Activated CD4-positive, alpha-beta T cell treated with anti-CD3 and anti-CD28 coated beads for 4 hours (primary cell): ENCODE data around the gene ENPP1.
A peak's percentile ranks its signal among the peaks of the same experiment; 100 is the strongest.

Experiments used
- DNase-seq, 2 donors: peaks; one replicate each; pipeline ENCODE4 v3.0.0-alpha.2; 2020

The ENPP1 gene

GRCh38 chr6:131807644-131808459 is at the start of gene ENPP1:
ENPP1 (plus strand) TSS chr6:131808020; CDS start chr6:131808036, 16 bp downstream.
- DNase-seq = peak; percentile 26 to 31

DNA sequence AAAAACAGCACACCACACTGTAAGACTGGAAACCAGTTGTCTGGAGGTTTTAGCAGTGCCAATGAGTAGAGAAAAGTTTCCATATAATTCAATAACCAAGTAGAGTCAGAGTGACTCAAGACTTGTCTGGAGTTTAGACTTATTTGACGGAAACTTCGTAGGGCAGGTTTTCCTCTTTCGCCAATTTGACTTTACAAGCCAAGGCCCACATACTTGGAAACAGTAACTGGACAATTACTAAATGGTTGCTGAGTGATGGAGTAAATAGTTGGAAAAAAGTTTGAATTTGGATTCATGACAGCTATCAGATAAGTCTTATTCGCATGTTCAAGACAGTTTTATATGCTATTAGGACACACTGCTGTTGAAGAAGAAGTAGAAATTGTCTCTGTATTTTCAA is 48.9 kb upstream of the ENPP1 start:
- DNase-seq = no peak

DNA sequence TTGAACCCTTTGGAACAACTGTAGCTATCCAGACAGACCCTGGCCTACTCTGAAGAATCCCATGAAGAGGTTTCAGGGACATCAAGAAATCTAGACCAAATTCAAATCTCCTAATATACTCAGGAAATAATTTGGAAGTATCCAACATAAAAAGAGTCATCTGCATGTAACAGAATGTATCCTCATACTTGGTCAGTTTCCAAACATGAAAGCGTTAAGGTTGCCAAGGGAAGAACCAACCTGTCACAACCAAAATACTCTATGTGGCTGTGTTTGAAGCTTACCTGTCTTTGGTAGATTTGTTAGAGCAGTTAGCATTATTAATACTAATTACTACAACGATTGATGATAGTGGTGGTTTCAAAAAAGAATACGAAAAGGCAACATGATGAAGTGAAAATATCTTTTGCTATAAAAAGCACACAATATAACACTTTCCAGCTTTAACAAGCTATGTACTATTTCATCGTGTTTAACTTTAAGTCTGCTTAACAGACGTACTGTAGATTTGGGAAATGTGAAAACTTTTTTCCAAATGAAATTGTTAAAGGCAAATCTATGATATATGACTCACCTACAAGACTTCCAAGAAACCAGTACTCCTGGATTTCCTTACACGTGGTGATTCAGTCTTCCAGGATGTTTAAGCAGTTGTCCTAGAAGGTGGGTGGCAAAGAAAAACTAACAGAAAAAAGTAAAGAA is 46.6 kb upstream of the ENPP1 start:
- no peak for DNase-seq

- no peak for DNase-seq
Observed at GRCh38 chr6:131761762-131762067, 46.1 kb upstream of the ENPP1 start.

- DNase-seq = no peak
Observed at GRCh38 chr6:131762984-131763383, 44.8 kb upstream of the ENPP1 start.

DNA sequence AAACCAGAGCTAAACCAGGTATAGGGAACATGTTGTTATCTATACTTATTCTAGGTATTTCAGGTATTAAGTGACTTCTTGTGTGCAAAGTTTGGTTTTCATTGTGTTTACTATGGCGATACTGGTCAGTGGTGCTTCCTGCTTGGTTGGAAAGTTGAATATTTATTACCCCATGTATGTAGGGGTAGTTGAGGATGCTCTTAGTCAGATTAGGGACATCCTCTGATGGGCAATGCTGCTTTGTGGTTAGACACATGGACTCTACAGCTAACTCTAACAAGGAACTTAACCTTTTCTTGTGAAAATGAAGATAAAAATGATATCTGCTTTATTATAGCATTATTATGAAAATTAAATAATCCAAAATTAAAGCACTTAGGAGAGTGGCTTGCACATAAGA is 44.1 kb upstream of the ENPP1 start:
- no peak for DNase-seq

GRCh38 chr6:131764350-131764749 is 43.5 kb upstream of the ENPP1 start:
- DNase-seq = no peak

DNA sequence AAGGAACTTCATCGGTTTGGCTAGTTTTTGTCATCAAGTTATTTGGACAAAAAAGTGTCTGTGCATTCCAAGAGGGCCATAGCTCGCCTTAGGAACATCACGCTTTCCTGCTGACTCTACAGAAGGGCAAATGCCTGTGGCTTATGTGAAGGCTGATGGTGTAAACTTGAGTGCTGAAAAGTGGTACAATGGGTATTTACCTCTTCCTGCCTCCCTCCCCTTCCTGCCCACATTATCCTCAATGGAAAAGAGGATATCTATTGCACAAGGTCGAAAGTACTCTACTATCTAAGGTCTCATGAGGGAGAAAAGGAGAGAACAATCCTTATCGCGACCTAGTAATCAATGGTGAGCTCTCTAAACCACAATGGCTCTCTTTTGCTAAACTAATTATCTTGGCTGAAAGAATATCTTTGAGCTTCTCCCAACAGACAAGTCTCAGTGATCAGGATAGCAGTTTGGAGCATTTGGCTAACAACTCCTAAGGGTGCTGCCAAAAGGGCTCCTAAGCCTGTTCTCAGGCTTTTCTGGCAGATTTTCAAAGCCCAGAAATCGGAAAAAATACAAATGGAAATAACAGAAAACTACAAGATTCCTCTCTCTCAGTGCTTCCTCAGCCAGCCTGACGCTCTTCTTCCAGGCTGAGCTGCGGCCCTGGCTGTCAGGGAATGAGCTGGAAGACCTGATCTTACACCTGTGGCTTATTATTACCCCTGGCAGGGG is 42.6 kb upstream of the ENPP1 start:
- DNase-seq = no peak

- no peak for DNase-seq
Observed at GRCh38 chr6:131765804-131766135, 42.0 kb upstream of the ENPP1 start.

DNA sequence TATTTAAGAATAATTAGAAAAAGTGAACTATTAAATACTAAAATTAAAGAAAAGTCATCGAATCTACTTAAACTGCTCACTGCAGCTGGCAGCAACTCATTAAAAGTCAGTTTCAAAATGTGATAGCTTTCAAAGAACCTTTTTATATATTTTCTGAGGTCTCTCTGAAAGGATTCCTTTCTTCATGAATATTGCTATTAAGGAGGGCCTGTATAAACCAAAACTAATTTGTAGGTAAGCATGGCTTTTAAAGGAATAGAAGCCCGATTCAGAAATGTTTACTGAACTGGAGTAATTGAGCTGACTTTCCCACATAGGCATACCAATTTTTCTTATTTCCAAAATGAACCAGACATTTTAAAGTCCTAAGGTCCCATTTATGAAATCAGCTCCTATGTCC is 41.2 kb upstream of the ENPP1 start:
- no peak for DNase-seq

DNA sequence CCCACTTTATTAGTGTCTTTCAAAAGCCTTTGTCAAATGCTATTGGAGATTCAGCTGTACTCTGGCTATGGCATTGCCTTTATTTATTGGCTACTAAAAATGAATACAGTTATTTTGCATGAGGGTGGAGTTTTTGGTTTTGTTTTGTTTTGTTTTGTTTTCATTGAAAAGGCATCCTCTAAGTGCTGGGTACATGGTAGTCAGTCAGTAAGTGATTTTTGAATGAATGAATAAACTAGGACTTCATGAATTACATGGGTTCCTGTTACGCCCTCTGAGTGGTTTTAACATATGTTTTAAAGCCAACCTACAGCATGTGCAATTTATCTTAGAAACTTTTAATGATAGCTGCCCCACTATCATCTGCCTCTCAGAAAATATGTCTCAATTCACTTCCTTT is 38.9 kb upstream of the ENPP1 start:
- DNase-seq = no peak

GRCh38 chr6:131769385-131770141 is 38.3 kb upstream of the ENPP1 start:
- no peak for DNase-seq

DNA sequence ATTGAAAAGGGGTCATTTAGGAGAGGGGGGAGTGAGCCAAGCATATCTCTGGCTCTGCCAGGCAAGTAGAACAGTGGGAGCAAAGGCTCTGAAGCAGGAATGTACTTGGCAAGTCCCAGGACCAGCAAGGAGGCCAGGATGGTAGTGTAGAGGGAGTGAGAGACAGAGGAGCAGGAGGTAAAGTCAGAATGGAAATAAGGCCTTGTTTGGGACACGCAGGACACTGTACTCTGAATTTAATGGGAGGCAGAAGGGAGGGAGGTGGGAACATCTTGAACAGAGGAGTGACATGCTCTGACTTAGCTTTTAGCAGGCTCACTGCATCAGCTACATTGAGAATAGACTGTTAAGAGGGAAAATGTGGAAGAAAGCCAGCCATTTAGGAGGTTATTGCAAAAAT is 37.0 kb upstream of the ENPP1 start:
- no peak for DNase-seq

GRCh38 chr6:131773284-131773950 is 34.4 kb upstream of the ENPP1 start:
- DNase-seq = no peak

GRCh38 chr6:131775886-131776285 is 31.9 kb upstream of the ENPP1 start:
- no peak for DNase-seq

- no peak for DNase-seq
Observed at GRCh38 chr6:131776985-131777384, 30.8 kb upstream of the ENPP1 start.

GRCh38 chr6:131778169-131778568 is 29.7 kb upstream of the ENPP1 start:
- DNase-seq = no peak

GRCh38 chr6:131779304-131779703 is 28.5 kb upstream of the ENPP1 start:
- DNase-seq = no peak

GRCh38 chr6:131780600-131780999 is 27.2 kb upstream of the ENPP1 start:
- DNase-seq = no peak

- DNase-seq = no peak
Observed at GRCh38 chr6:131781687-131782086, 26.1 kb upstream of the ENPP1 start.

DNA sequence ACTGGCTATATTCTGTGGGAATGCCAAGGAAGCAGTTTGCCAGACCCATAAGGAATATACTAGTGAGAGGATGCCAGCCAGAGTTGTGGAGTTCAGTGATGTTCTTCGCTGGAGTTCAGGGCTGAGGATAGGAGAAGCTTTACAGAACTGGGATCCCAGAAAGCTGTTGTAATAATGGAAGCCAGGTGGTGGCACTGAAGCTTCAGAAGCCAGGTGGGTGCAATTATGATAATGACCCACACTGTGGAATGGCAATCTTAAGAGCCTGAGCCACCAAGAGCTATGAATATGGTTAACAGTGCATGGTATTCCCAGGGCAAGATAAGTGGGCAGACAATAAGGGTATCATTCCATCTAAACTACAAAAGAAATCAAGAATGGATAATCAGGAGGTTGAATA is 25.1 kb upstream of the ENPP1 start:
- DNase-seq = no peak

- DNase-seq = no peak
Observed at GRCh38 chr6:131784561-131784960, 23.3 kb upstream of the ENPP1 start.

GRCh38 chr6:131787079-131787478 is 20.7 kb upstream of the ENPP1 start:
- DNase-seq = no peak
